Mucosa of stomach (tissue), 1 donor: Measurements from ENCODE around the gene FKBP5.
"Not testable (repeated sequence)": the region's sequence is repeated elsewhere in the genome, so short reads cannot be mapped to it uniquely, and the experiment has no call there.

Experiments
- H3K27me3 ChIP-seq: one replicate; pipeline ENCODE4 v1.7.0; 2013; ENCODE audit warnings: mild to moderate bottlenecking, low read length; ENCODE audit not compliant: control insufficient read depth, insufficient read depth
- H3K36me3 ChIP-seq: one replicate; pipeline ENCODE4 v1.7.0; 2013; ENCODE audit warnings: low read length; ENCODE audit not compliant: control insufficient read depth, insufficient read depth
- H3K4me1 ChIP-seq: one replicate; pipeline ENCODE4 v1.7.0; 2013; ENCODE audit warnings: mild to moderate bottlenecking, low read length; ENCODE audit not compliant: control insufficient read depth, insufficient read depth
- H3K4me3 ChIP-seq: one replicate; pipeline ENCODE4 v1.7.0; 2013; ENCODE audit warnings: low read length
- H3K9ac ChIP-seq: one replicate; pipeline ENCODE4 v1.7.0; 2013; ENCODE audit warnings: mild to moderate bottlenecking, low read length, moderate library complexity
- H3K9me3 ChIP-seq: one replicate; pipeline ENCODE4 v1.7.0; 2013; ENCODE audit warnings: mild to moderate bottlenecking, low read length, moderate library complexity; ENCODE audit not compliant: control insufficient read depth
- donor health status: Pancreatic carcinoma.

Gene FKBP5

GRCh38 chr6:35679399-35679798 is 9.3 kb downstream of the FKBP5 start:
- Histone ChIP-seq H3K36me3 (no peaks in the 10 kb centered on the region), H3K4me1 (no peaks in the 10 kb centered on the region), H3K4me3 (no peak overlapping the region), H3K9me3 (no peaks in the 10 kb centered on the region), H3K9ac (no peak overlapping the region), H3K27me3 (no peaks in the 10 kb centered on the region)

- no peaks in the 10 kb centered on the region for H3K27me3 ChIP-seq
- no peak overlapping the region for H3K4me3 ChIP-seq
- no peaks in the 10 kb centered on the region for H3K4me1 ChIP-seq
- no peak overlapping the region for H3K9ac ChIP-seq
- H3K36me3 ChIP-seq, result no peaks in the 10 kb centered on the region
- H3K9me3 ChIP-seq, result no peaks in the 10 kb centered on the region
Measured at GRCh38 chr6:35678814-35679213, 9.9 kb downstream of the FKBP5 start.

DNA sequence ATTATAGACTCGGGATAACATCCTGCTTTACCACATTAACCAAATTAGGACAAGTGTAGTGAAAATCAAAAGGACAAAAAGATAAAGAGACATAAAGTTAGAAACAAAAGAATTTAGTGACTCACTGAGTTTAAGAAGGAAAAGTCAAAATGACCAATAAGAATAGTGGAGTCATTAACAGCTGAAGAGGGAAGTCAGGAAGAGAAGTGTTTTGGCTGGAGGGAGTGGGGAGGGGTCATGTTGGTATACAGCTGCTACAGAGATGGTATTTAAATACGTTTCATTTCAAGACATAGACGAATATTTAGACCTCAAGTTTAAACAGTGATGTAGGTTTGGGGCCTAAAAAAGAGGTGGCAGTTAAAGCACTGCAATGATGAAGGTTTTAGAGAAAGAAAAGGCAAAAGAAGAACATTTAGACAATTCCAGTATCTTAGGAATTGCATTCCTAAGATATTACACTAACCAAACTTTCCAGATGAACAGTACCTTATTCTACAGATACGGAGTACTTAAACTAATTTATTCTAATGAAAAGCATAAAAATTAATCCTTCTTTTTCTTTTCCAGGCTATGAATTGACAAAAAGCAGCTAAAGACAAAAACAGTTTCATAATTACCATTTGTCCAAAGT is 10.6 kb downstream of the FKBP5 start:
- H3K4me1 ChIP-seq, result no peaks in the 10 kb centered on the region
- H3K9me3 ChIP-seq, result no peaks in the 10 kb centered on the region
- no peak overlapping the region for H3K4me3 ChIP-seq
- H3K36me3 ChIP-seq, result no peaks in the 10 kb centered on the region
- H3K9ac ChIP-seq, result no peak overlapping the region
- no peaks in the 10 kb centered on the region for H3K27me3 ChIP-seq

DNA sequence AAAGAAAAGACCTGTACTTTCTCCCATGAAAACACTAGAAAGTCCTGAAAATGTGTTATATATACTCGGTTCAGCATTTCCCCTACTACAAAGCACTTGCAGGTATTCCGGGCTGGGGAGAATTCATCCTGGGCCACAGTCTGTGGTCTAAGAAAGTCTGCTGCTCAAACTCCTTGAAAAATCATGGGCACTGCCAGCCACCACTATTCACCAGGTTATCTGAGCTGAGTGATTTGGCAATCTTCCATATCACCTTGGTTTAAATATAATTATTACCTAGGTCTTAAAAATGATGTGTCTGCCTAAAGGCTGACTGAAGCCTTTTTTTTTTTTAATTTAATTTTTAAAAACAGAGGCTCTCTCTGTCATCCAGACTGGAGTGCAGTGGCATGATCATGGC is 11.3 kb downstream of the FKBP5 start:
- H3K9me3 ChIP-seq, result no peaks in the 10 kb centered on the region

GRCh38 chr6:35675871-35676459 is 12.8 kb downstream of the FKBP5 start:
- no peak overlapping the region for H3K9ac ChIP-seq
- H3K36me3 ChIP-seq, result no peaks in the 10 kb centered on the region
- H3K9me3 ChIP-seq, result no peaks in the 10 kb centered on the region
- no peaks in the 10 kb centered on the region for H3K27me3 ChIP-seq
- no peaks in the 10 kb centered on the region for H3K4me1 ChIP-seq
- H3K4me3 ChIP-seq, result no peak overlapping the region

More for the DNA sequence above, 11.3 kb downstream of the FKBP5 start:
- H3K27me3 ChIP-seq, result no peaks in the 10 kb centered on the region
- H3K4me1 ChIP-seq, result no peaks in the 10 kb centered on the region
- H3K4me3 ChIP-seq, result no peak overlapping the region
- no peak overlapping the region for H3K9ac ChIP-seq
- H3K36me3 ChIP-seq, result no peaks in the 10 kb centered on the region

- Histone ChIP-seq H3K9me3 (no peaks in the 10 kb centered on the region), H3K9ac (no peak overlapping the region), H3K27me3 (no peaks in the 10 kb centered on the region), H3K4me3 (no peak overlapping the region), H3K4me1 (no peaks in the 10 kb centered on the region), H3K36me3 (no peaks in the 10 kb centered on the region)
Measured at GRCh38 chr6:35674594-35674993, 14.1 kb downstream of the FKBP5 start.

DNA sequence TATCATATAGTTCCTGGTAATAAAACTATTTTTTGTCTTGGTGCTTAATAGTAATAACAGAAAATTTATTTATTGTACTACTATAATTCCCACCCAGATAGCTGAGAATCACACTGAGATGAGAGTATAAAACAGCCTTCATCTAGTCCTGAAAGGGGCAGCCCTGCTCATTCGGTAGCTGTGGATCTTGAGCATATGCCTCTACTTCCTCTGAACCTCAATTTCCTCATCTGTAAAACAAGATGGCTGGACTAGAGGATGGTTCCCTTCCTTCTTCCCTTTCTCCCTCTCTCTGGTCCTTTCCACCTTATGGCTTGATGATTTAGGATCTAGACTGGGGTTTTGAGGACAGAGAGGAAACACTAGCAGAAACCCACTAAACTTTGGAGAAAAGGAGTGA is 15.0 kb downstream of the FKBP5 start:
- Histone ChIP-seq H3K36me3 (no peaks in the 10 kb centered on the region), H3K4me1 (no peaks in the 10 kb centered on the region), H3K4me3 (no peak overlapping the region), H3K27me3 (no peaks in the 10 kb centered on the region), H3K9me3 (no peaks in the 10 kb centered on the region), H3K9ac (no peak overlapping the region)

DNA sequence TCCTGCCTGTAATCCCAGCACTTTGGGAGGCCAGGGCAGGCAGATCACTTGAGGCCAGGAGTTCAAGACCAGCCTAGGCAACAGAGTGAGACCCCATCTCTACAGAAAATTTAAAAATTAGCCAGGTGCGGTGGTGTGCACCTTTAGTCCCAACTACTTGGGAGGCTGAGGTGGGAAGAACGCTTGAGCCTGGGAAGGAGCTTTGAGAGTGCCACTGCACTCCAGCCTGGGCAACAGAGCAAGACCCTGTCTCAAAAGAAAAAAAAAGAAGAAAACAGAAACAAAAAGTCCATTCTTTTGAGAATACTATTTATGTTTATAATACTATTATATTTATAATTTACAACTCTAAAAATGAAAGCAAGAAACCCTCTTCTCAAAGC is 15.4 kb downstream of the FKBP5 start:
- not testable (repeated sequence) for H3K27me3 ChIP-seq, H3K9ac ChIP-seq, H3K36me3 ChIP-seq, H3K9me3 ChIP-seq, H3K4me1 ChIP-seq, H3K4me3 ChIP-seq

DNA sequence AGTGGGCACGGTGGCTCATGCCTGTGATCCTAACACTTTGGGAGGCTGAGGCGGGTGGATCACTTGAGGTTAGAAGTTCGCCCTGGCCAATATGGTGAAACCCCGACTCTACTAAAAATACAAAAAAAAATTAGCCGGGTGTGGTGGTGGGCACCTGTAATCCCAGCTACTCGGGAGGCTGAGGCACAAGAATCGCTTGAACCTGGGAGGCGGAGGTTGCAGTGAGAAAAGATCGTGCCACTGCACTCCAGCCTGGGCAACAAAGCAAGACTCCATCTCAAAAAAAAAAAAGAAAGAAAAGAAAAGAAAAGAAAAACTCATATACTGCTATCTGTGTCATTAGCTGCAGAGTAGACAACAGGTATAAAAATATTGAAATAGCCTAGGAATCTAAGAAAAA is 18.3 kb downstream of the FKBP5 start:
- H3K4me1 ChIP-seq, H3K27me3 ChIP-seq, H3K9me3 ChIP-seq, H3K4me3 ChIP-seq, H3K36me3 ChIP-seq, H3K9ac ChIP-seq: not testable (repeated sequence)

- Histone ChIP-seq H3K9me3 (no peaks in the 10 kb centered on the region), H3K4me3 (no peak overlapping the region), H3K27me3 (no peaks in the 10 kb centered on the region), H3K9ac (no peak overlapping the region), H3K36me3 (no peaks in the 10 kb centered on the region), H3K4me1 (no peaks in the 10 kb centered on the region)
Measured at GRCh38 chr6:35669451-35670045, 19.2 kb downstream of the FKBP5 start.

- H3K4me1 ChIP-seq, result no peaks in the 10 kb centered on the region
- no peak overlapping the region for H3K4me3 ChIP-seq
- no peaks in the 10 kb centered on the region for H3K27me3 ChIP-seq
- no peak overlapping the region for H3K9ac ChIP-seq
- no peaks in the 10 kb centered on the region for H3K9me3 ChIP-seq
- H3K36me3 ChIP-seq, result no peaks in the 10 kb centered on the region
Measured at GRCh38 chr6:35668744-35669450, 19.8 kb downstream of the FKBP5 start.

DNA sequence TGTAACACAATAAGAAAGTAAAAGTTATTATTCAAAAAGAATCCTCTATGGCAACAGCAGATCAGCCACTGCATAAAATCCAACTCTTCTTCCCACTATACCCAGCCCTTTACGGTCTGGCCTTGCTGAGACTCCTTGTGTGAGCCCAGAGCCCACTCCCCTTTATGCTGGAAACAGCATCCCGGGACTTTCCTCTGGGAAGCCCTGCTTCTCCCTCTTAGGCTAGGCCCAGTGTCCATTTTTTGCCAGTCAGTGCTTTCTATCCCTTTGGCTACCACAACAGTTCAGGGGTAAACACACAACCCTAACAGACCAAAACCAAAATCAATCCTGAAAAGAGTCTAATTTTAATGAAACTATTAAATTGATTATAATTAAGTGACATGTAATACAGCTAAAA is 20.6 kb downstream of the FKBP5 start:
- Histone ChIP-seq H3K9me3 (no peaks in the 10 kb centered on the region), H3K9ac (no peak overlapping the region), H3K4me3 (no peak overlapping the region), H3K27me3 (no peaks in the 10 kb centered on the region), H3K36me3 (no peaks in the 10 kb centered on the region), H3K4me1 (peaks cover 1% of the 10 kb centered on the region)
